Aorta (tissue), 5 donors: ENCODE data around the gene NBEA. TPM values are rescaled to one million over a fixed set of nuclear protein-coding genes. Genes with fewer than 3 reads are reported as not detected.
A peak's percentile ranks its signal among the peaks of the same experiment; 100 is the strongest.

Source experiments
- ATAC-seq: fragments of 200-7000 bp; cut with Tn5 transposase; one replicate; pipeline ENCODE4 v1.9.1; 2022; ENCODE audit warnings: moderate library complexity; ENCODE audit not compliant: low FRiP score
- DNase-seq, 2 donors: peaks; one replicate each; pipeline ENCODE4 v3.0.0-alpha.2; 2020
- H3K27ac ChIP-seq, 2 donors: one replicate each; pipeline ENCODE4 v1.5.1; 2013; ENCODE audit warnings: low read length in 2 of 2, mild to moderate bottlenecking in 2 of 2, moderate library complexity in 2 of 2, control low read depth in 1 of 2, inconsistent platforms in 1 of 2, low read depth in 1 of 2
- H3K27me3 ChIP-seq, 2 donors: one replicate each; pipeline ENCODE4 v1.6.1; 2013; ENCODE audit warnings: control low read depth in 1 of 2, low read length in 1 of 2, mild to moderate bottlenecking in 1 of 2, moderate library complexity in 1 of 2; ENCODE audit not compliant: insufficient read depth in 2 of 2, control insufficient read depth in 1 of 2
- H3K36me3 ChIP-seq, 2 donors: one replicate each; pipeline ENCODE4 v1.6.1; 2013; ENCODE audit warnings: control low read depth in 1 of 2, low read length in 1 of 2, mild to moderate bottlenecking in 1 of 2; ENCODE audit not compliant: insufficient read depth in 2 of 2, control insufficient read depth in 1 of 2
- H3K4me1 ChIP-seq, 2 donors: one replicate each; pipeline ENCODE4 v1.6.1; 2013; ENCODE audit warnings: low read length in 2 of 2, control low read depth in 1 of 2, mild to moderate bottlenecking in 1 of 2, moderate library complexity in 1 of 2; ENCODE audit not compliant: insufficient read depth in 2 of 2, control insufficient read depth in 1 of 2
- H3K4me3 ChIP-seq, 2 donors: one replicate each; pipeline ENCODE4 v1.5.1; 2013; ENCODE audit warnings: low read length in 2 of 2, control low read depth in 1 of 2, mild to moderate bottlenecking in 1 of 2
- H3K9me3 ChIP-seq: one replicate; pipeline ENCODE4 v1.6.1; 2013; ENCODE audit warnings: mild to moderate bottlenecking, low read length; ENCODE audit not compliant: control insufficient read depth
- WGBS, 2 donors: extraction: QIAGEN DNeasy Blood & Tissue Kit; methylation state at CpG; one replicate each; pipeline ENCODE4 v1.1.7; 2013; 5-methylcytosine and 5-hydroxymethylcytosine counted together
- intact Hi-C, 2 donors: fragments of 100-400 bp; cut with DNase I; formaldehyde crosslinking; loops; one replicate each; pipeline versions ENCODE4 v1.14.2 to v1.15.0; 2022
- polyA plus RNA-seq, 2 donors: library from polyadenylated mRNA; stranded (reverse); fragments of 200-250 nt; gene quantifications; one replicate each; pipeline ENCODE4 v1.2.3, GENCODE V29; 2013
- total RNA-seq, 2 donors: library from RNA; stranded (reverse); fragmentation: NEBNext Ultra II Directional; extraction: Animal tissue kit (Norgen Biotek cat#: 25700); gene quantifications; one replicate each; pipeline ENCODE4 v1.2.1, GENCODE V29; 2021
- donor health status: healthy with polysubstance abuse.
- donor health status: Bipolar disorder and iron deficiency.
- donor health status: DM: no; HTN: no; CAD: no.
- donor health status: DM: no; HTN: no; CAD: no.
- donor health status: DM: yes; HTN: yes; CAD: no.

The NBEA gene
- total and polyA plus RNA-seq, 4 donors: 1.9 to 14.7 (median 8.8) TPM

DNA sequence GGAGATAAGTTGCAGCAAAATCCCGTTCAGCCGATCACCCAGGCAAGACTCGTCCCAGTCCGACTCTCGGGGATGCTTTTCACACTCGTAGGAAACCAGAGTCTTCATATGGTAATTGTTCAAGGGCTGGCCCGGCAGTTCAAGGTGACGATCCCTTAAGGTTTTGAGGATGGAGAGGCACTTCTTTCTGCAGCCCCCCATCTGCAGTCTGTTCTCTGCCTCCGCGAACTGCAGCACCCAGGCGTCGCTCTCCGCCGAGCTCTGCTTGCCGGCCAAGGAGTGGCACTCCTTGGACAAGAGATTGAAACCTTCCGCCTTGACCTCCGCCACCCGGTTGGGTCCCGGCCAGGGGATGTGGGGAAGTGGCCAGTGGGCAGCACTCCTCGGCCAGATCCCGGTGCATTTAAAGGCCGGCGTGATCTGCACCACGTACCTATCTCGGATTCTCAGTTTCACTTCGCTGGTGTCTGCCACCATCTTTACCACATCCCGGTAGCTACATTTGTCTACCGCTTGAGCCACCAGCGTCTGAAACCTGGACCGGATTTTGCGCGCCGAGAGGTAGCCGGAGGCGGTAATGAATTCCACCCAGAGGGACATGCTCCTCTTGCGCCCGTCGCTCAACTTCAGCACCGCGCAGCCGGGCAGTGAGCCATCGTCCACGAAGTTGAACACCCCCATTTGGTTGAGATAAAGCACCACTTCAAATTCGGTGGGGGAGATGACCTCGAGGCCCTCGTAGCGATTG is 533.3 kb downstream of the NBEA start:
- Histone ChIP-seq H3K36me3 (no peaks in the 10 kb centered on the region), H3K9me3 (no peaks in the 10 kb centered on the region), H3K27ac (peak overlapping the region in 1 of 2 donors; percentile 0), H3K4me3 (peak overlapping the region in 1 of 2 donors; percentile 6), H3K4me1 (no peaks in the 10 kb centered on the region), H3K27me3 (no peaks in the 10 kb centered on the region)
- 21% methylated on average over 47 of the region's 47 CpGs for WGBS, 2 donors
- DNase-seq (peak; percentile 46 to 76), ATAC-seq (peak; percentile 12)
- intact Hi-C loops: no loop called here

DNA sequence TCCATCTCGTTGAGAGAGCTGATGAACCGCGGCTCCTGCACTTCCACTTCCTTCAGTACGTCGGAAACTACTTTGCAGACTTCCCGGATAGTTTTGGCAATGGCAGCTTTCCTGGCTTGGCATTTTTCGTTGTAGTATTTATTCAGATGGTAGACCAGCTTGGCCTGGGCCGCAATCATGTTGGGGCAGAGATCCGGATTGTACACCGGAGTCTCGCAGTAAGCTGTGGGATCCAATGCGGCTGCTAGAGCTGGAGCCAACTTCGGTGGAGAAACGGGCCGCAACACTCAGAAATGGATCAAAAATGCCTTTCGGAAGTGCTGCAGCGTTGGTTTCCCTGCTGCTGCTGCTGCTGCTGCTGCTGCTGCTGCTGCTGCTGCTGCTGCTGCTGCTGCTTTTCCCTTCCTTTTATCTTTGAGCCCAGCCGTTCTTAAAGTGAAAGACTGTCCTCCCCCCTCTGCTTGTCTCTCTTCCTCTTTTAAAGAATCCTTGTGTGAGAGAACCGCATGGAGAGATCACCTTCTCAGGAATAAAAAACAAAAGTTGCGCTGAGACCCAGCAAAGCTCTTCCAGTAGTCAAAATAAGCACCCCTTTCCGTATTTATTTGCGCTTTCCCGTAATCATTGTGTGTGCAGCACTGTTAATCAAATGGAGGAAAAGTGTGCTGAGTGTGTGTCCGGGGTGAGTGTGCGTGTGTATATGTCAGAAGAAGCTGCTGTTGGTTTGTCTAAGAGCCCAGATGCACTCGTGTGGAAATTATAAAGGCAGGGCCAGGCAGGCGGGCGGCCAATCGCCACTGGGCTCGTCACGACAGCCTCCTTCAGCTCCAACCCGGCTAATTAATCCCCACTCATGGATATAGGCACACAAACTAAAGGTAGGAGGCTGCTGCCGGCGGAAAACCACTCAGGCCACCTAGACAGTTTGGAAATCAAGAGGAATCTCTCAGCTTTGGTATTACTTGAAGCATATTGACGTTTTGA is 534.2 kb downstream of the NBEA start, which contains the start of gene MAB21L1:
Gene MAB21L1 (minus strand): TSS at position 730 of the 984 bp plus-strand sequence. CDS start 551 bp downstream, at position 179.
- peak within 1 kb of the TSS in 1 of 2 donors; percentile 5 for H3K4me3 ChIP-seq
- WGBS, 2 donors: 37 to 39% methylated on average over 35 of the region's 35 CpGs
- ATAC-seq (no peak), DNase-seq (peak in 1 of 2 donors; percentile 75)
- intact Hi-C loops: no loop called here
- H3K36me3 ChIP-seq: no peaks in the 10 kb centered on the region
- no peaks in the 10 kb centered on the region for H3K9me3 ChIP-seq
- no peaks in the 10 kb centered on the region for H3K4me1 ChIP-seq
- no peaks in the 10 kb centered on the region for H3K27me3 ChIP-seq
- peak within 1 kb of the TSS in 1 of 2 donors; percentile 0 for H3K27ac ChIP-seq

DNA sequence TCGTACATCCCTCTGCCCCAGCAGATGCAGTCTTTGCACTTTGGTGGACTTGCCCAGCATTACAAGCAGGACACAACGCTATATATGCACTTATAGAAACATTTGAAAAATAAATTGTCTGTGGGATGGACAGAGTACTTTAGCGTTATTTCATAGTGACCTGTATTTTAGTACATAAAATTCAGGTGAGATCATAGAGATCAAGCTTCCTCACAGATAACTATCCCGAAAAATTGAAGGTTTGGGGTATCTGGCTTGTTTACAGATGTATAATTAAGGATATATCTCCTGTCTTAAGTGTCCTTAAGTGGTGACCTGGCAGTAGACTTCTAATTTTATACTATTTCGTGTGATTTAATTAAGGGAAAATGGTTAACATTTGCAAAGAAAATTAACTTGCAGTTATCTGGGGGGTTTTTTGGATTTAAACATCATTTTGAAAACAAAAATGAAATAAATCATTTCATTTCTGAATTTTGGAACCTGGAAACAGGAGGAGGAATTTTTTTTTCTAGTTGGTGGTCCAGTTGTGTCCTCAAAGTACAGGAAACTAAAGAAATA is 535.4 kb downstream of the NBEA start:
- DNase-seq: no peak
- H3K27ac ChIP-seq: no peak overlapping the region
- H3K4me3 ChIP-seq: no peak overlapping the region
- WGBS, 2 donors: 63 to 78% methylated on average over 5 of the region's 5 CpGs
- no peaks in the 10 kb centered on the region for H3K36me3 ChIP-seq
- intact Hi-C loops: no loop called here
- H3K4me1 ChIP-seq: no peaks in the 10 kb centered on the region
- no peaks in the 10 kb centered on the region for H3K27me3 ChIP-seq
- no peak for ATAC-seq
- no peaks in the 10 kb centered on the region for H3K9me3 ChIP-seq

DNA sequence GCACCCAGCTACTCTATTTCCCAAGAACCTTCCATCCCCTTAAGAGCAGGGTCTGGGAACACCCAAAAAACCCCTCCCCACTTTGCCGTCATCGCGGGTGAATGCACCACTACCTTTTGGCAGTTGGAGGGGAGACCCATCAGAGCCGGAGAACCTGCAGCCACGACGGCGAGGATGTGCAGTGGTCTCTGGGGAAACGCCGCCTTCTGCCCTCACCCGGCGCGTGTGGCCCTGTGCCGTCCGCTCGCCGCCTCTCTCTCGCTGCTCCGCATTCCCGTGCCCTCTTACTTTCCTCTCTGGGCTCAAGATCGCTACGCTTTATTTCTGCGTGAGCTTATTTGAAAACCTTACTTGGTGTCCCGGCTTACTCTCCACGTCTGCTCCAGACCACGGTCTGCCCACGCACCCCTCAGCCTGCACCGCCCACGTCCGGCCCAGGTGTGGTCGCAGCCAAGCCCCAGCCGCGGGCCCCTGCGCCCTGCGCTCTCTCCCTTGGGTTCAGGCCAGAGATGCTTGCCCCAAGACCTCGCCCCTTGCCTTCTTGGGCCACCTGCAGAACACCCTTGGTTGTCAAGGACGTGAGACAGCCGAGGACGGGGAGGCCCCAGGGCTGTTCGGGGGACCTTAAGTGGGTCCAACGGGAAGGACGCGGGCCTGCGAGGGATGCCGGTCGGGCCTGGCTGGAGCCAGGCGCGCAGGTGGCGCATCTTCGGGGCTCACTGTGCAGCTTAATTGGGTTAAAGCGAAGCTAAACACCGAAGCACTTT is 536.4 kb downstream of the NBEA start:
- H3K4me3 ChIP-seq: no peak overlapping the region
- H3K27ac ChIP-seq: no peak overlapping the region
- H3K36me3 ChIP-seq: no peaks in the 10 kb centered on the region
- no peaks in the 10 kb centered on the region for H3K27me3 ChIP-seq
- intact Hi-C loops: no loop called here
- 34 to 48% methylated on average over 51 of the region's 51 CpGs for WGBS, 2 donors
- H3K4me1 ChIP-seq: no peaks in the 10 kb centered on the region
- H3K9me3 ChIP-seq: no peaks in the 10 kb centered on the region
- ATAC-seq: no peak
- DNase-seq: no peak

DNA sequence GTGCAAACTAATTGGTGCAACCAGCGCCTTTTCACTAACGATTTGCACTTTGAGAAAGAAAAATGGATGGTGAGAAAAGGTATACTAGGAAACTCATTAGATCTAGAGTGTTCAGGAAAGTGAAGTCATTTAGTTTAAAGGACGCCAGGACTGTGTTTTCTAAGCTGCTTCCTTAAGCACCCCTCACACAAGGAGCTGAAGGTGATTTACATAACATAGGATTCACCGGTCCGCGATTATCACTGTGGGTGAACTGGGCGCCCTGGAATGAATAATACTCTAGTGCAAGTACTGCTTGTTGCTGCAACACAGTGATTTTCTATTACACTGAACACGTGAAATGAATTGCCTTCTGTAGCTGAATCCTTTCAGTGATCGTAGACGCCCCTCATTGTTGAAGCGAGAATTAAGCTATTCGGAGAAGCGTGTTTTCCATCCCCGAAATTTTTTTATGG is 537.0 kb downstream of the NBEA start:
- Histone ChIP-seq H3K4me1 (no peaks in the 10 kb centered on the region), H3K27me3 (no peaks in the 10 kb centered on the region), H3K36me3 (no peaks in the 10 kb centered on the region), H3K27ac (no peak overlapping the region), H3K9me3 (no peaks in the 10 kb centered on the region), H3K4me3 (no peak overlapping the region)
- WGBS, 2 donors: 77% methylated on average over 14 of the region's 14 CpGs
- ATAC-seq (no peak), DNase-seq (no peak)
- intact Hi-C loops: no loop called here

DNA sequence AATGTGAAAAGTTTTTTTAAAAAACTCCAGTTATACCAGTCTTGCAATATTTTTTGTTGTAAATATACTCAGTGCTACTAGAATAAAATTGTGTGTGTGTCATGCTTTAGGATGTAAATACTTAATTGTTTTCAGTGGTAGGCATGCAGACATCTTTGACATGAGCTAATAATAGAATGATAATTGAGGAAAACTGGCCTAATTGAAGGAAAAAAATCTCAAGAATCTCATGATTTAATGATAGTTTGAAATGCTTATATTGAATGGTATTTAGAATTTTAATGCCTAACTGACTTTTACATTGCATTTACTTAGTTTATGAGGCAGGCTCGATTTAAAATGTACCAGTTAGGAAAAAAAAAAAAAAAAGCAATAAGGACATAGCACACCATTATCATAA is 537.6 kb downstream of the NBEA start:
- DNase-seq: no peak
- no peaks in the 10 kb centered on the region for H3K27me3 ChIP-seq
- intact Hi-C loops: no loop called here
- H3K9me3 ChIP-seq: no peaks in the 10 kb centered on the region
- H3K36me3 ChIP-seq: no peaks in the 10 kb centered on the region
- ATAC-seq: no peak
- no peak overlapping the region for H3K4me3 ChIP-seq
- no peak overlapping the region for H3K27ac ChIP-seq
- H3K4me1 ChIP-seq: no peaks in the 10 kb centered on the region
- WGBS, 2 donors: 78 to 84% methylated on average over 1 of the region's 1 CpG

DNA sequence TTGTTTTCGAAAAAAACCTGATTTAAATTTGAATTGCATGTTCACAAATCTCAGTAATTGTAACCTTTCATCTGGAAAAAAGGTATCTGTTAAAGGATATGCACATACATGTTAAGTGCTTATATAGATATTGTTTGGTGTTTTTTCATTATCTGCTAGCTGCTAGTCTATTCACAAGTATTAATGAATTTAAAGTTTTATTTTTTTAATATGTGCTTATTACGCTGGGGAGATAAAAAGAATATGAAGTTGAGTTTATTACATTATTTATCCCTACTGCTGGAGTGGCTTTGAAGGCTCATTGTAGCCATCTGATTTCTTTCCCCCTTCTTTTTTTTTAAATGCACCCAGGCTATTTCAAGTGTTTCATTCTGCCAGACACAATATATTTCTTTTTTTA is 538.3 kb downstream of the NBEA start:
- H3K27me3 ChIP-seq: no peaks in the 10 kb centered on the region
- H3K4me3 ChIP-seq: no peak overlapping the region
- H3K36me3 ChIP-seq: no peaks in the 10 kb centered on the region
- no peak overlapping the region for H3K27ac ChIP-seq
- no peaks in the 10 kb centered on the region for H3K9me3 ChIP-seq
- WGBS, 2 donors: 92 to 99% methylated on average over 2 of the region's 2 CpGs
- intact Hi-C loops: no loop called here
- H3K4me1 ChIP-seq: no peaks in the 10 kb centered on the region
- DNase-seq: no peak
- ATAC-seq: no peak

DNA sequence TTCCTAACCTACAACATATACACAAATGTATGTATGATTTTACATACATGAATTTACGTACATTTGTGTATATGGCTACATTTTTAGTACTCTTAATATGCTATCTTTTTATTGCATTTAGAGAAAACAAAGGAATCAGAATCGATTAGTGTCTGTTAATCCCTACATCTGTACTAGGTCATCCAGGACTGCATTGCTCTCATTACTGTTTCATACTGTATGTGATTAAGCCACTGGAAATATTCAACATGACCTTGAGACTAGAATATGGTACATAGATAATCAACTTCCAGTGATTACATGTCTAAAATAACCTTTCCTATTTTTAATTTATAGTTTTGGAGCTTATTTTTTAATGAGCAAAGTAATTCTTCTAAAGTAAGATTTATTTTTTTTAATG is 539.7 kb downstream of the NBEA start:
- intact Hi-C loops: no loop called here
- DNase-seq (no peak), ATAC-seq (no peak)
- H3K4me1 ChIP-seq: no peaks in the 10 kb centered on the region
- H3K4me3 ChIP-seq: no peak overlapping the region
- 95% methylated on average over 2 of the region's 2 CpGs for WGBS, 2 donors
- H3K36me3 ChIP-seq: no peaks in the 10 kb centered on the region
- H3K27ac ChIP-seq: no peak overlapping the region
- no peaks in the 10 kb centered on the region for H3K27me3 ChIP-seq
- H3K9me3 ChIP-seq: no peaks in the 10 kb centered on the region
